Subcutaneous adipose tissue (tissue), 4 donors: ENCODE data around the gene AVEN. TPM values are rescaled to one million over a fixed set of nuclear protein-coding genes. Genes with fewer than 3 reads are reported as not detected.

Experiments
- total RNA-seq, 4 donors: library from RNA; depleted of rRNA; stranded (reverse); fragments of >200 nt; gene quantifications; one replicate each; pipeline ENCODE4 v1.1.0, GENCODE V29; 2016
- TF ChIP-seq, protein P1 (sequence below): fragments of 450-650 bp; IDR thresholded peaks from one replicate; pipeline ENCODE4 v1.5.1; 2016; ENCODE audit warnings: low read depth, mild to moderate bottlenecking, control low read depth, antibody characterized with exemption, moderate library complexity

The AVEN gene
- total RNA-seq, 4 donors from 2014 or later = 8.5 to 26.1 (median 17.5) TPM

DNA sequence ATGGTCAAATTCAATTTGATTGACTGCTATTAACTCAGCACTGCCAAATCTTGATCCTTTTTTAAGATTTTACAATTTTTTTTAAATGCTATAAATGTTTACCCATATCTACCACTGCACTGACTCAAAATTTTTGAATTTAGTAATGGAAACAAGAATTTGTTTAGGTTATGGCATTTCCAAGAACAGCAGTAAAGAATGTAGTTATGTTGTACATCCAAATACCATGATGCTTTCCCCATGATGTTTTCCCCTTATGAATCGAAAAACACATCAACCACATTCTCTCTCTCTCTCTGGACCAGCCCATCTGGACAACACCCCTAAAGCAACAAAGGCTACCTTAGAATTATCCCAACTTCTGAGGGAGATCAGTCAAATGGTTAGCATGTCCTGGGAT, 56.5 kb downstream of the AVEN start:
- TF ChIP-seq, protein P1, sequence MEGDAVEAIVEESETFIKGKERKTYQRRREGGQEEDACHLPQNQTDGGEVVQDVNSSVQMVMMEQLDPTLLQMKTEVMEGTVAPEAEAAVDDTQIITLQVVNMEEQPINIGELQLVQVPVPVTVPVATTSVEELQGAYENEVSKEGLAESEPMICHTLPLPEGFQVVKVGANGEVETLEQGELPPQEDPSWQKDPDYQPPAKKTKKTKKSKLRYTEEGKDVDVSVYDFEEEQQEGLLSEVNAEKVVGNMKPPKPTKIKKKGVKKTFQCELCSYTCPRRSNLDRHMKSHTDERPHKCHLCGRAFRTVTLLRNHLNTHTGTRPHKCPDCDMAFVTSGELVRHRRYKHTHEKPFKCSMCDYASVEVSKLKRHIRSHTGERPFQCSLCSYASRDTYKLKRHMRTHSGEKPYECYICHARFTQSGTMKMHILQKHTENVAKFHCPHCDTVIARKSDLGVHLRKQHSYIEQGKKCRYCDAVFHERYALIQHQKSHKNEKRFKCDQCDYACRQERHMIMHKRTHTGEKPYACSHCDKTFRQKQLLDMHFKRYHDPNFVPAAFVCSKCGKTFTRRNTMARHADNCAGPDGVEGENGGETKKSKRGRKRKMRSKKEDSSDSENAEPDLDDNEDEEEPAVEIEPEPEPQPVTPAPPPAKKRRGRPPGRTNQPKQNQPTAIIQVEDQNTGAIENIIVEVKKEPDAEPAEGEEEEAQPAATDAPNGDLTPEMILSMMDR = no peak

DNA sequence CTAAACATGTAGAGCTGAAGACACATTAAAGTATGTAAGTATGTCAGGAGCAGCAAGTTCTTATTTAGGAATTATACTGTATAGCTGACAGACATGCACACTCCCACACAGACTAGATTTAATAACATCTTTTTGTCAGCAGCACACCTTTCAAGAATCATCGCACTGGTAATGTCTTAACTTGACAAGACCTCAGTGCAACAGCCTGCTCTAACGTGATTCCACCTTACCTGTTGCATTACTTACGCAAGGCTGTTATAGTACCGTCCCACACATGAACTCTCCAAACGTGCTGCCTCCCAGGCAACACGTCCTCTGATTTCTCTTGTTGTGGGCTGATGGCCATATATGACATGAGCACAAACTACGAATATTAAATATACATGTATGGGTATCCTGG, 58.8 kb downstream of the AVEN start:
- TF ChIP-seq, protein P1 = no peak

DNA sequence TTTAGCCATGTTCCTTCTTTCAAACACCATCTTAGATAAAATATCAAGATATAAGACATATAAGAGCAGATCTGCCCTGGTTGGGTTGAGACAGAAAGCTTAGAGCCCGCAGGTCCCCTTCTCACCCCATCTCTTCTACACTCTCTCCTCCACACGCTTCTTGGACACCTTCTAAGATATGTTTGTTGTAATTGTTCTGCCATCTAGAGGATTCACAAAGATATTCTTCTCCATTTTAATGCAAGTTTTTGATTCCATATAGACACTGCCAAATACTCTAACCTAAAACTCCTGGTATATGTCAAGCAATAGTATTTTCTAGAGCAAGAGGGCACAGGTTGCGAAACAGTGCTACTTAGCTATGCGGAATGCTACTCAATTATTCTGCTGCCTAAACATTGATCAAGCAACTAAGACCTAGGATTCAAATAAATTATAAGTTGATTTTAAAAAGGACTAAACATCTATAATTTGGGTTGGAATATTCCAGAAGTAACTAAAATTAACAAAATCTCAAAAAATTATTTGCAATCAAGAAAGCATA, 63.9 kb downstream of the AVEN start:
- TF ChIP-seq, protein P1 = no peak

DNA sequence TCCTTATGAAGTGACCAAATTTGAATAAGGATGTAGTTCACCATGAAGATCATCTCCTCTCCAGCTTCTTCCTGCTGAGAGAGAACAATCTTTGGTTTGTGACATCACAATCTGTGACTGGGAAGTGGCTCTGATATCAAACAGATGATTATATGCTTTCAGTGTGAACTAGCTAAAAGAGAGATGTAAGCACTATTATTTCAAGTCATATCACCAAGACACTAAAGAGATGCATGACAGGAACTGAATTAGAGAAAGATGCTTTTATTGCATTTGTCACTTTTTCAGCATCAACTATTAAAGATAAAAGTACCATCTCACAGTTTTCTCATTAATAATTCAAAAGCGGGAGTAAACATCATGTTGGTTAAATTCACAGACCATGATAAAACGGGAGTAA, 67.2 kb downstream of the AVEN start:
- TF ChIP-seq, protein P1 = no peak

DNA sequence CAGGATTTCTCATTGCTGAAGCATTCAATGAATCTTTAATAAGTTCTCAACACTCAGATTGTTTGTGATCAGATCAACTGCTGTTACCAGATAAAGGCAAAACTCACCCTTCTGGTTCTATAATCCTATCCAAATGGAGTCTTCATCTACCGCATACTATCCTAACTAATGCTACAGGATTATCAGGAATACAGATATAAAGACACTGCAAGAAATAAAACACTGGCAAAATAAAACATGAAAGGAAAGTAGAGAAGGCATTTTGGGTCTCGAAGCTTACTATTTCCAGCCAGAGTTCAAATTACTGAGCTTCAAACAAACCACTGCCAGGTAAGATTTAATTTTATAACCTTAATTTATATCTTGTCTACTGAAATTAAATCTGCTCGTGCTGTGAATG, 70.2 kb downstream of the AVEN start:
- TF ChIP-seq, protein P1 = no peak

DNA sequence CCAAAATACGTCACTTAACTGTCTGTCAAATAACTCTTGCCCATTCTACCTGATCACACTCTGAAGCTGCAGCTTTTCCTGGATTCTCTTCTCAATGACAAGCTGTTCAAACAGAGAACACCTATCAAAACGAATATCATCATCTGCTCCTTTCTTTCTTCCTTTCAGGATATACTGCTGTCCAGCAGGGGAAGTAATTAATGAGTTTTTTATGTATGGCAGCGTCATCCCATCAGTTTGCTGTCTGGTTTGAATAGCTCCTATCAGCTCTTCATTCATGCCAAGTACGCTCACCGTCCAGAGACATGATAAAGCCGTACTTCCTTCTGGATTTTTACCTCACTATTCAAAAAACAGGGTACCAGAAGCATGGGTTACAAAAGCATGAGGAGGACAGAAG, 70.8 kb downstream of the AVEN start, which contains the start of gene CHRM5:
Gene CHRM5, plus strand, starts transcription at position 274 of the 400 bp plus-strand sequence. CDS start 94,221 bp downstream, outside the sequence.
- TF ChIP-seq, protein P1 = no peak

DNA sequence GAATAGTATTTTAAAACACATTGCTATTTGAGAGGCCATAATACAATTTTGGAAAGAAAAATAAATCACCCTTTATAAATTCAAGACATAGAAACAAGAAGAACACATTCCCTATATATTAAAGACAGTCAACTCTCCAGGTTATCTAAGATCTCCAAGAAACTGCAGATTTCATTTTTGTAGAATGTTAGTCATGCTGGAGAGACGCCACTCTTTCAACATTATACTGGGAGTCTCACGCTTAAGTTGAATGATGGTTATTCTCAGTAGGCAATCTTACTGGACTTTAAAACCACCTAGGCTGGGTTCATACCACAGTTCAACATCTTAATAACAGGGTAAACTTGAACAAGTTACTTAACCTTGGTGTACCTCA, 74.4 kb downstream of the AVEN start:
- TF ChIP-seq, protein P1 = no peak
